NCI-H2029 treated with DMSO at 0.1 percent for 48 hours (cell line): ENCODE measurements around the gene P2RY13.

Source experiments
- DNase-seq: peaks from one replicate; lab custom pipeline; 2025; lab: John Stamatoyannopoulos, UW

The P2RY13 gene

GRCh38 chr3:151320131-151320530 lies 9.2 kb downstream of the P2RY13 start:
- DNase-seq: no peak

- no peak for DNase-seq
Observed at GRCh38 chr3:151319628-151320027, 9.7 kb downstream of the P2RY13 start.

- DNase-seq: no peak
Observed at GRCh38 chr3:151318991-151319390, 10.4 kb downstream of the P2RY13 start.

- DNase-seq: no peak
Observed at GRCh38 chr3:151318313-151318712, 11.0 kb downstream of the P2RY13 start.

- DNase-seq: no peak
Observed at GRCh38 chr3:151316267-151316991, 12.9 kb downstream of the P2RY13 start, which contains the start of gene GPR87. Gene GPR87 (minus strand): TSS chr3:151316820. CDS start chr3:151300100, 16,720 bp downstream.

- DNase-seq: no peak
Observed at GRCh38 chr3:151315846-151316245, 13.5 kb downstream of the P2RY13 start.

GRCh38 chr3:151315136-151315535 lies 14.2 kb downstream of the P2RY13 start:
- DNase-seq: no peak

- DNase-seq: no peak
Observed at GRCh38 chr3:151314593-151314992, 14.8 kb downstream of the P2RY13 start.

- DNase-seq: no peak
Observed at GRCh38 chr3:151314137-151314536, 15.2 kb downstream of the P2RY13 start.

GRCh38 chr3:151312972-151313371 lies 16.4 kb downstream of the P2RY13 start:
- DNase-seq: no peak

- DNase-seq: no peak
Observed at GRCh38 chr3:151309566-151309965, 19.8 kb downstream of the P2RY13 start.

GRCh38 chr3:151307583-151308488 lies 21.5 kb downstream of the P2RY13 start:
- DNase-seq: no peak

GRCh38 chr3:151307131-151307530 lies 22.2 kb downstream of the P2RY13 start:
- no peak for DNase-seq

GRCh38 chr3:151306168-151306810 lies 23.1 kb downstream of the P2RY13 start:
- DNase-seq: no peak

GRCh38 chr3:151305775-151306151 lies 23.6 kb downstream of the P2RY13 start:
- no peak for DNase-seq

- DNase-seq: no peak
Observed at GRCh38 chr3:151305060-151305774, 24.1 kb downstream of the P2RY13 start.

GRCh38 chr3:151303751-151304150 lies 25.6 kb downstream of the P2RY13 start:
- no peak for DNase-seq

- no peak for DNase-seq
Observed at GRCh38 chr3:151301787-151302186, 27.6 kb downstream of the P2RY13 start.

GRCh38 chr3:151300539-151300938 lies 28.8 kb downstream of the P2RY13 start:
- DNase-seq: no peak

GRCh38 chr3:151299006-151299405 lies 30.3 kb downstream of the P2RY13 start:
- no peak for DNase-seq

- DNase-seq: no peak
Observed at GRCh38 chr3:151297429-151297828, 31.9 kb downstream of the P2RY13 start.

GRCh38 chr3:151296226-151296625 lies 33.1 kb downstream of the P2RY13 start:
- no peak for DNase-seq
